GM18517 (cell line): Measurements from ENCODE around the gene SKIC8.
"Not testable (repeated sequence)": the region's sequence is repeated elsewhere in the genome, so short reads cannot be mapped to it uniquely, and the experiment has no call there.

ENCODE experiments used
- ATAC-seq: cut with Tn5 transposase; IDR thresholded peaks from one replicate; pipeline ENCODE4 v1.9.1; 2021; ENCODE audit warnings: mild to moderate bottlenecking, moderate library complexity; ENCODE audit not compliant: unreplicated experiment

SKIC8 gene

DNA sequence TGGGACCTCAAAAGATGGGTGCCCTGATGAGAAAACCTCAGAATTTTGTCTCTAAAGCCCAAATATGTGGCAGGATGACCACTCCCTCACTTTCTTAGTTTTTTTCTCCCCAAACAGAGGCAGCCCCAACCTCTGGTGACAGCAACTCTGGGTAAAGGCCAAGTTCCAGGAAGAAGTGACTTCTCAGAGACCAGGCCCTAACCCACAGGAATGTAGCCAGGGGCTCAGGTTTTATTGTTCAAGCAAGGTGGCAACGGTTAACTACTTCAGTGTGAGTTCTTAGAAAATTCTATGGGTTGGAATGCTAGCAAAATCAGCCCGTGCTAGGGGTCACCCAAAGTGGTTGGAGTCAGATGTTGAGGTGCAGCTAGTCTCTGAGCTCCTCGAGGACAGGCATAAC, 40.2 kb downstream of the SKIC8 start:
- no peak for ATAC-seq

DNA sequence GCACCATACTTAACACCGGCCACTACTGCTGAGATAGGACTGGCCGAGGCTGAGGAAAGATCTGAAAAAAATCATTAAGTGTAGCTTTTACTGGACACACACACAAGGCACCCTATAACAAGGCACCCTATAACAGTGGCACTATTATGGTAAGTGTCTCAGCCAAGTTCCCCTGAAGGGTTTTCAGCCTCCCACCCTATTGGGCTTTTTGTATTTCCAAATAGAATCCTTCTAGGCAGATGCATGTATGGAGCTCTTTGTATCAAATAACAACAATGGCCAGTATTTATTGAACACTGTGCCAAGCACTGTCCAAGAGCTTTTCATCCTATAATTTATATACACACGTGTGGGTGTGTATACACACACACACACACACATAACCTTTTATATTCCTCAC, 41.7 kb downstream of the SKIC8 start:
- no peak for ATAC-seq

DNA sequence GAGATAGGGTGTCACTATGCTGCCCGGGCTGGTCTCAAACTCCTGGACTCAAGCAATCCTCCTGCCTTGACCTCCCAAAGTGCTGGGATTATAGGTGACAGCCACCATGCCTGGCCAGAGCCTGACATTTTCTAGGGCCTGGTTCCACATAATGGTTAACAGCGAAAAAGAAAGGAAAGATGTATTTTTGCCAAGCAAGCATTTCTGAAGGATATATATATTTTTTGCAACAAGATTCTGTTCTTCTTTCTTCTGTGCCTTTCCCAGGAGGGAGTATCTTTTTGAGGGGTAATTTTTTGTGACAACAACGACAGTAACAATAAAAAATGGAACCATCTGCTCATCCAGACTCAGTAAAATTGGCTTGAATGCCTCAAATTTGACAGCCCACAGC, 43.4 kb downstream of the SKIC8 start:
- ATAC-seq, result no peak

- no peak for ATAC-seq
Observed at GRCh38 chr15:78255421-78256043, 43.9 kb downstream of the SKIC8 start.

- no peak for ATAC-seq
Observed at GRCh38 chr15:78251136-78251535, 48.3 kb downstream of the SKIC8 start.

- no peak for ATAC-seq
Observed at GRCh38 chr15:78249131-78249530, 50.3 kb downstream of the SKIC8 start.

- ATAC-seq, result no peak
Observed at GRCh38 chr15:78247911-78248310, 51.5 kb downstream of the SKIC8 start.

DNA sequence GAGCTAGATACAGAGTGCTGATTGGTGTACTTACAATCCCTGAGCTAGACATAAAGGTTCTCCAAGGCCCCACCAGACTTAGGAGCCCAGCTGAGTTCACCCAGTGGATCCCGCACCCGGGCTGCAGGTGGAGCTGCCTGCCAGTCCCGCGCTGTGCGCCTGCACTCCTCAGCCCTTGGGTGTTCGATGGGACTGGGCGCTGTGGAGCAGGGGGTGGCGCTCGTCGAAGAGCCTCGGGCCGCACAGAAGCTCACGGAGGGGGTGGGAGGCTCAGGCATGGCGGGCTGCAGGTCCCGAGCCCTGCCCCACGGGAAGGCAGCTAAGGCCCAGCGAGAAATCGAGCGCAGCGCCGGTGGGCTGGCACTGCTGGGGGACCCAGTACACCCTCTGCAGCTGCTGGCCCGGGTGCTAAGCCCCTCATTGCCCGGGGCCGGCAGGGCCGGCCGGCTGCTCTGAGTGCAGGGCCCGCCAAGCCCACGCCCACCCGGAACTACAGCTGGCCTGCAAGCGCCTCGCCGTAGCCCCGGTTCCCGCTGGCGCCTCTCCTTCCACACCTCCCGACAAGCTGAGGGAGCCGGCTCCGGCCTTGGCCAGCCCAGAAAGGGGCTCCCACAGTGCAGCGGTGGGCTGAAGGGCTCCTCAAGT, 53.3 kb downstream of the SKIC8 start:
- not testable (repeated sequence) for ATAC-seq

GRCh38 chr15:78245392-78245791, 54.0 kb downstream of the SKIC8 start:
- ATAC-seq, result not testable (repeated sequence)

DNA sequence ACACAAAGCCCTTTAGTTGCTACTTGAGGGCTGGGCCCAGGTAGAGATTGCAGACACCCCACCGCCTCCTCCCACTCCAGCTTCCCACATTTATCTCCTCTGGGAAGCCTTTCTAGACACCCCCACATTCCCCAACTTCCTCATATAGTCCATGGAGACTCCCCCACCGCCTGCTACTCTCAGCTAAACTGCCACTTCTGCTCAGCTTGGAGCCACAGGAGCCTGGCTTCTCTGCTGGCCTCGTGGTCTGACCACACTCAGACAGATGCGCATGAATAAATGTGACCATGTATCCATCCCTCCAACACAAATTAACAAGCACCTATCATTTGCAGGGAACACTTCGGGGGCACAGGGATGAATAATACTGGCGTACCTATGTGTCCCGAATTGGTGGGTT, 54.5 kb downstream of the SKIC8 start:
- no peak for ATAC-seq

DNA sequence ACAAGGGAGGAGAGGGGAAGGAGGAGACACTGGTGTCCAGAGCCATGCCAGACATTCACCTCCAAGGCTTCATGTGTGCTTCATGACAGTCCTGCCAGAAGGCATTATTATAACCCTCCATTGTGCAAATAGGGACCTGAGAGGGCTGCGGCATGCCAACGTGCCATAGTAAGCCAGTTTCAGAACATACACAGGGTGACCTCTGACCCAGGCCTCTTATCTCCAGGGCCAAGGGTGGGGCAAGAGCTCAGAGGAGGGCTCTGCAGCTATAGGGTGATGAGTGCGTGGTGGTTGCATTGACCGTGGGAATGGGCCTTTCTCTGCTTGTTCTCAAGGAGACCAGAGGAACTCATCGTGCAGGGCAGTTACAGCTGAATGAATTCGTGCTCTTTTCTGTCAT, 55.3 kb downstream of the SKIC8 start:
- ATAC-seq, result no peak

DNA sequence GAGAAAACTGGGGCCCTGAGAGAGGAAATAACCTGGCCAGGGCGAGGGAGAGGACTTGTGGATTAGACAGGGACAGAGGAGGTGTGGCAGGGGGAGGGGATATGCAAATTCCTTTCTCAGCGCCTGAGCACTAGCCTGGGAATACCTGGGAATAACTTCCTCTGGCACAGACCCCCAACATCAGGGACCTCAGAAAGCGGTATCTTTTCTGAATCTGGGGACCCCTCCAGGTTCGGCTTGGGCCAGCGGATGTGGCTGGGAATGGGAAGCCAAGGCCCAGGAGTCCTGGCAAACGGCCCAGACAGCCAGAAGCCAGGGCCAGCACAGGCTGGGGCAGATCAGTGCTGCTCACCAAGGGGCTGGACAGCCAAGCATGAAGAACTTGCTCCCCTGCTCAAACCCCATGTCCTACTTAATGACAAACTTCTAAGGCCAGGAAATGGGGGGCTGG, 55.9 kb downstream of the SKIC8 start:
- no peak for ATAC-seq

- no peak for ATAC-seq
Observed at GRCh38 chr15:78243058-78243457, 56.4 kb downstream of the SKIC8 start.

GRCh38 chr15:78242128-78242527, 57.3 kb downstream of the SKIC8 start:
- ATAC-seq, result no peak

GRCh38 chr15:78241017-78241416, 58.4 kb downstream of the SKIC8 start:
- no peak for ATAC-seq

GRCh38 chr15:78239811-78240210, 59.6 kb downstream of the SKIC8 start:
- ATAC-seq, result no peak

GRCh38 chr15:78237146-78237545, 62.3 kb downstream of the SKIC8 start:
- no peak for ATAC-seq

- no peak for ATAC-seq
Observed at GRCh38 chr15:78236491-78236890, 62.9 kb downstream of the SKIC8 start.

DNA sequence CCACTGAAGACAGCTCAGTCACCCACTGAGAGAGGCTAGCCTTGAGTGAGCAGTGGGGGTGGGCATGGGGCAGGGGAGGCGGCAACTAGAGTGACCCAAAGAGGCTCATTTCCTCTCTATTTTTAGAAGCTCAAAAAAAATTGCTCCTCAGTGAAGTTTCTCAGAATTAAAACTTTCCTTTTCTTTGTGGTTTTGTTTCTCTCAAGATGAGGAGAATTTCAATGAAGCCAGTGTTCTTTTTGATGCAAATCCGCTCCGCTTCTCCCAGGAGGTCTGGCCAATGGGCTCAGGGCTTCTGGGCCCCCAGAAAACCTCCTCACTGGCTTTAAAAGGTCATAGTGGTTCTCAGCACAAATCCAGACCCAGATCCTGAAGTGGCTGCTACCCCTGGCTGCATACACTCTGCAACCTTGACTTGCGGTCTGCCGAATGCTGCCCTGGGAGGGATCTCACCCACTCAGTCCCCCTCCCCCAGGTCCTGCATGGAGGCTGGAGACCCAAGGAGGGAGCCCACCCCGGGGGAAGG, 64.8 kb downstream of the SKIC8 start, which contains the start of gene ACSBG1:
ACSBG1 (minus strand) TSS at position 51 of the 526 bp plus-strand sequence. CDS start 64 bp downstream, outside the sequence.
- no peak for ATAC-seq

DNA sequence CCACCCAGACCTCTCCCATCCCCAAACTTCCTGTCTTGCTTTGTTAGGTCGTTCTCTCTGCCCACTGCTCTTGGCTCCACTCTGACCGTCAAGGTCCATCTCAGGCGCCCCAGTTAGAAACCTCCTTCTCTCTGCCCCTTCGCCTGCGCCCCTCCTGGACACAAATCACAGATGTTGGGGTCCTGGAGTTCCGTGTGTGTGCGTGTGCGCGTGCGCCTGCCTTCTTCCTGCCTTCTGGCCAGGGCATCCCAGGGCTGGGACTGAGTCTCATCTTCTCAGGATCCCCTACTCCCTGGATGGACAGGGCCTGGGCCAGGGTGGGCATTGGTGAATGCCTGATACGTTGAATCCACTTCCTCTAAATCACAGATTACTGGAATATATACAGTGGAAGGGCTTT, 65.9 kb downstream of the SKIC8 start:
- no peak for ATAC-seq
